ENCODE results near the gene PCCA.

GRCh38 chr13:100490692-100491091, 401.8 kb downstream of the PCCA start:
- TF ChIP-seq CTCF (IDR thresholded peaks at IDR 0.05) (no peak), EP300 (IDR thresholded peaks at IDR 0.05) (no peak)

Measured in esophagus muscularis mucosa (tissue), 3 donors.